GM12801 (cell line): ENCODE results near the gene TSGA10.

Experiments used
- TF ChIP-seq, protein P1 (sequence below): IDR thresholded peaks from one replicate; pipeline ENCODE4 v1.5.1; 2011; ENCODE audit warnings: control low read depth; ENCODE audit not compliant: insufficient read length; ENCODE audit errors: extremely low read depth

Gene TSGA10

DNA sequence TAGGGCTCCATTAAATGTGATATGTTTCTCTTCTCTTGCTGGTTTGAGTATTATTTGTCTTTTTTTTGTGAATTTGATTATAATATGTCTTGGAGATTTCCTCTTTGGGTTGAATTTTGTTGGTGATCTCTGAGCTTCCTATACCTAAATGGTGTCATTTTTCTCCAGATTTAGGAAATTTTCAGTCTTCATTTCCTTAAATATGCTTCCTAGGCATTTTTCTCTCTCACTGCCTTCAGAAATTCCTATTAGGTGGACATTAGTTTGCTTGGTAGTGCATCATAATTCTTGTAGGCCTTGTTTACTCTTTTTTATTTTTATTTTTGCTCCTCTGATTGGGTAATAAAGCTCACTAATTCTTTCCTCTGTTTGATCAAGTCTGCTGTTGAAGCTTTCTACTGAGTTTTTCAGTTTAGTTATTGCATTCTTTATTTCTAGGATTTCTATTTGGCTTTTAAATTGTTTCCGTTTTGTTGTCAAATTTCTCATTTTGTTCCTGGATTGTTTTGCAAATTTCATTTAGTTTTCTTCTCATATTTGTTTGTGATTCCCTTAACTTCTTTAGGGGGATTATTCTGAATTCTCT is 182.1 kb downstream of the TSGA10 start:
- TF ChIP-seq, protein P1, sequence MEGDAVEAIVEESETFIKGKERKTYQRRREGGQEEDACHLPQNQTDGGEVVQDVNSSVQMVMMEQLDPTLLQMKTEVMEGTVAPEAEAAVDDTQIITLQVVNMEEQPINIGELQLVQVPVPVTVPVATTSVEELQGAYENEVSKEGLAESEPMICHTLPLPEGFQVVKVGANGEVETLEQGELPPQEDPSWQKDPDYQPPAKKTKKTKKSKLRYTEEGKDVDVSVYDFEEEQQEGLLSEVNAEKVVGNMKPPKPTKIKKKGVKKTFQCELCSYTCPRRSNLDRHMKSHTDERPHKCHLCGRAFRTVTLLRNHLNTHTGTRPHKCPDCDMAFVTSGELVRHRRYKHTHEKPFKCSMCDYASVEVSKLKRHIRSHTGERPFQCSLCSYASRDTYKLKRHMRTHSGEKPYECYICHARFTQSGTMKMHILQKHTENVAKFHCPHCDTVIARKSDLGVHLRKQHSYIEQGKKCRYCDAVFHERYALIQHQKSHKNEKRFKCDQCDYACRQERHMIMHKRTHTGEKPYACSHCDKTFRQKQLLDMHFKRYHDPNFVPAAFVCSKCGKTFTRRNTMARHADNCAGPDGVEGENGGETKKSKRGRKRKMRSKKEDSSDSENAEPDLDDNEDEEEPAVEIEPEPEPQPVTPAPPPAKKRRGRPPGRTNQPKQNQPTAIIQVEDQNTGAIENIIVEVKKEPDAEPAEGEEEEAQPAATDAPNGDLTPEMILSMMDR = no peak

DNA sequence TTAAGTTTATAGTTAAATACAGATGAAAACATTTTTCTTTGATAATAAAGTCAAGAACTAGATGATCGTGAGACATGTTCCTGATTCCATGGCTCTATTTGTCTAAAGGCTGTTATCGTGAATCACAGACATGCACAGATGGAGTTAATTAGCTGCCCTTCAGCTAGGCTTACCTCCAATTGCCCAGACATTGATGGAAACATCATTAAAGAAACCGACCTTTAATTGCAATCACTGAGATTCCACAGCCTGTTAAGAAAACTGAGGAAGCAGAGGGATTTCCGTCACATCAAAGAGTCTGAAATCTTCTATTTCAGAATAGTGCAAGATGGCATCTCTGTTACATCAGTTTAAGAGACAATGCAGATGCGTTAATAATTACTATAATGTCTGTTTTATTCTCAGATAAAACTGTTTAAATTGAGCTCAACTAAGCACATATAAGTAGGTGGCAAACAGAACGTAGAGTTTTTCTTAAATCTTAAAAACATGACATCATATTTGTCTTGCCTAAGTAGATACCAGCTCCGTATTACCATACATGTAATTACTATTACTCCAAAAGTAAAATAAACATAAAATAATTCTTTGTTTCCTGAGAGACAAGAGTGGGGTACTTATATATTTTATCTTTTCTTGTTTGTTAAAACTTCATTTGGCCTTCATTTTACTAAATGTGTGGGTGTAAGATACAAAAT is 194.8 kb downstream of the TSGA10 start:
- TF ChIP-seq, protein P1 = no peak

DNA sequence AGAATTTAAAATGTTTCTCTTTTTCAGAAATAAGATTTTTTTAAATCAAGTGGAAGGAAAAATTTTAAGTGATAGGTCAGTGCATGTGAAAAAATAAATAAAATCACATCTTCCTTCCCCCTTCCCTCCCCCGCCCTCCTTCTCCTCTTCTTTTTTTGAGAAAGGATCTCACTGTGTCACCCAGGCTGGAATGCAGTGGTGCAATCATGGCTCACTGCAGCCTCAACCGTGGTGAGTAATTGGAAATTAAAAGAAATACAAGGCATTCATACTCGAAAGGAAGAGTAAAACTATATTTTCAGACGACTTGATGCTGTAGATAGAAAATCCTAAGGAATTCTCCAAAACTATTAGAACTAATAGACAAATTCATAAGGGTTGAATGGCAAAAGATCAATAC is 201.8 kb downstream of the TSGA10 start:
- TF ChIP-seq, protein P1 = no peak

DNA sequence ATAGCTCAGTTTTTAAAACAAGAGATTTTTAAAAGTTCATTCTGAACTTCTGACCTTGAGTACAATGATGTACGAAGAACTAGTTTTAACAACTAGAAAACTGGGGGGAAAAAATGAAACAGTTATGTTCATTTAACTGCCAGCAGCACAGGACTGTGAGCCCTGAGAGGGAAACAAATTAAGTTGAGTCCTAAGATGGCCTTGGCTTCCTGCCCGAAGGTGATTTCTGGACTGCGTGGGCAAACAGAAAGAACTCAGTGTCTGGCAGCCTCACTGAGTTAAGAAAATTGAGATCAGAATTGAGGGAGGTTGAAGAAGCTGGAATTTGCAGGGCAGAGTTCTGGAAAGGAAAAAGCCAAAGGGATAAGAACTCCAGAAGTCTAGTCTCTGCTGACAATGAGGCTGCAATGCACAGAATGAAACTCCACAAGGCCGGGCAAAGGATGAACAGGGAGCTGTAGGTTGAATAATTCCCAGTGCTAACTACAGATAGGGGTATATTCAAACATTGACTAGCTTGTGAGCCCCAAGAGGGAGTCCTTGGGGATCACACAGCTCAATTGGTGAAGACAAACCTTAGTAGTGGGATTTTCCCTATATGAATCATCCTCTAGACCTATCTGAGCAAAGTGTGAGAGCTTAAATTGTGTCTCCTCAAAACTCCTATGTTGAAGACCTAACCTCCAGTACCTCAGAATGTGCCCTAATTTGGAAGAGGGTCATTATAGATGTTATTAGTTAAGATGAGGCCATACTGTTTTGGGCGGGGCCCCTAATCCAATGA is 205.6 kb downstream of the TSGA10 start:
- TF ChIP-seq, protein P1 = no peak

DNA sequence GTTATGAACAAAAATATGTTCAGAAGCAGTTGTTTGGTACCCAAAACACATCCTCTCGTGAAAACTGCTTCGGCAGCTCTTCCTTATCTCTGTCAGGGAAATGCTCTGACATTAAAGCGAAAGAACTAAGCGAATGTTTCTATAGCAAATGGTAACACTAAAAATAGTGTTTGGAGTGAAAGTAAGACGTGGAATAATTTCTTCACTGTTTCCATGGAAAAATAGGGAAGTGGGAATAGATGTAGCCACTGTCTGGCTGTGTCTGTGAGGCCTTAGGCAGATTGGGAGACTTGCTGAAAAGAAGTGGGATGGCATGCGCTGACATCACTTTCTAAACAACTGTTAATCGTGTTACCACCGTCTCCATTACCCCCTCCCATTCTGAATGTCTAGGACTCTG is 207.2 kb downstream of the TSGA10 start:
- TF ChIP-seq, protein P1 = no peak
